GM12872 (cell line): ENCODE data around the gene PIP5K1C.

Source experiments
- CTCF ChIP-seq: IDR thresholded peaks from 3 replicates; pipeline ENCODE4 v1.5.1; 2011; ENCODE audit warnings: low read depth, mild to moderate bottlenecking, low read length, moderate library complexity; ENCODE audit not compliant: insufficient read depth

PIP5K1C gene

DNA sequence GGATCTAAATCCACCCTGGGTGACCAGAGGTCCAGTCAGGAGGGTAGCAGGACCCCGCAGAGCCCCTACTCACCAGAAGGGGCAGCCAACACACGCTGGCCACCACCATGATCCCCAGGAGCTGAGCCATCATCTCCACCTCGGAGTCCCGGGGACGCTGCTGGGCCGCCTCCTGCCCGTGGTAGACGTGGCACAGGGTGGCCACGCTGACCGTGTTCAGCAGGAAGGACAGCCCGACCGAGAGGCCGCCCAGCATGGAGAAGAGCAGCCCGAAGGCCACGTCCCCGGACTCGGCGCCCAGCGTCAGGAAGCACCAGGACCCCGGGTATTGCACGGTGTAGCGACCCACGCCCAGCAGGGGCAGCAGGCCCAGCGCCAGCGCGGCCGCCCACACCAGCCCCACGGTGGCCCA is 100.5 kb downstream of the PIP5K1C start:
- TF ChIP-seq CTCF: 0 out of 3 replicates have a peak, but pooled peaks have one; percentile 21

DNA sequence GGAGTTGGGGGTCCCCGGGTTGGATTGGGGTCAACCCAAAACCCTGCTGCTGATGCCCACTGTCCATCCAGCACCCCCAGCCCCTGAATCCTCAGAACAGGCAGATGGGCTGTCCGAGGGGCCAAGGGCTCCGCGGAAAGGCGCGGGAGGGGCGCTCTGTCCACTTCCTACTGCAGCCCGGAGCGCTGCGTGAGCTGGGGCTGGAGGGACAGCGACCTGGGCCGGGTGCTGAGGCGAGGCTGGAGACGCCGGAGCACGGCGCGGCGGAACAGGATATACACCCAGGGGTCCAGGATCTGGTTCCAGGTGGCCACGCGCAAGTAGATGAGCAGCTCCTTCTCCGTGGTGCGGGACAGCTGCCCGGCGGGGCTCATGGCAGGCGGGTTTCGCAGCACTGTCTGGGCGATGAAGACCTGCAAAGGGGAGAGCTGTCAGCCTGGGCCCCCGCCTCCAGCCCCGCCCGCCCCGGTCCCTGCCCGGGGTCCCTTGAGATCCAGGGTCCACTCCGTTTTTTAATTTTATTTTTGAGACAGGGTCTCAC is 104.7 kb downstream of the PIP5K1C start:
- TF ChIP-seq CTCF: no peak

DNA sequence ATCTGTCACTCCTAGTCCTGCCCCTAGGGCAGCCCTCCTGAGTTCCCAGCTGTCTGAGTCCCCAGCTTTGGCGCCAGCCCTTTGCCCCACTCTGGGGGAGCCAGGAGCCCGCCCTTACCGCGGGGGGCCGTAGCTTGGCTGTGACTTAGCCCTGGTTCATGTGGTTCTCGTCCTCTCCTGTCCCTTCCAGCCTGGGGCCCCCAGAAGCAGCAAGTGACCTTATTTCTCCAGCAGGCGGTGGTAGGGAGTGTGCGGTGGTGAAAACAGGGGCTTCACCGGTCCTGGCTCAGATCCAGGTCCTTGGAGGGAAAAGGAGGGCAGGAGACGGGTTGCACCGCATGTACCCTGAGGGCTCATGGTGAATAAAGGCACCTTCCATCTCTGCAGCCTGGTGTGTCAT is 107.1 kb downstream of the PIP5K1C start:
- no peak for TF ChIP-seq CTCF

DNA sequence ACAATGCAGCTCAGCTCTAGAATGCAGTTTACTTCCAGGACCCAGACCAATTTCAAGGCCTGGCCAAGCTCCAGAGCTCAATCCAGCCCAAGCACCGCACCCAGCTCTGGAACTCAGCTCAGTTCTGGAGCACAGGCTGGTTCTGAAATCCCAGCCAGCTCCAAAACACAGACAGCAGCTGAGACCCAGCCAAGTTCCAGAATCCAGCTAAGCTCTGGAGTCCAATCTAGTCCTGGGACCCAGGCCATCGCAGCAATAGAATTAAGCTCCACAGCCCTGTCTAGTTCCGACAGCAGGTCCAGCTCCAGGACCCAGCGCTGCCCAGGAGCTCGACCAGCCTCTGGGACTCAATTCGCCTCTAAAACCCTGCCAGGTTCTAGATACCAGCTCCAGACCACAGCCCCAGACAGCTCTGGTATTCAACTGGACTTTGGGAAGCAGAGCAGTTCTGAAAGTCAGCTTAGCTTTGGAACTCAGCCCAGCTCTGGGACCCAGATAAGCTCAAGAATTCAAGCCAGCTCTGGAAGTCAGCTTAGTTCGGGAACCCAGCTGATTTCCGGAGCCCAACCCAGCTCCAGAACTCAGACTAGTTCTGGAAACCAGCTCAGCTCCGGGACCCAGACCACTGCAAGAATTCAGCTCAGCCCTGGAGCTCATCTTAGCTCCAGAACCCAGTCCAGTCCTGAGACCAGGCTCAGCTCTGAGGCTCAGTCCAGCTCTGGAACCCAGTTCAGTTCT is 108.2 kb downstream of the PIP5K1C start:
- no peak for TF ChIP-seq CTCF

GRCh38 chr19:3590991-3591659 is 109.1 kb downstream of the PIP5K1C start:
- TF ChIP-seq CTCF: no peak

- no peak for TF ChIP-seq CTCF
Observed at GRCh38 chr19:3589949-3590348, 110.3 kb downstream of the PIP5K1C start.

- TF ChIP-seq CTCF: no peak
Observed at GRCh38 chr19:3589439-3589838, 110.8 kb downstream of the PIP5K1C start.
